T-helper 2 cell (primary cell): ENCODE results near the gene GFRA4.

ENCODE experiments used
- DNase-seq, 5 experiments: peaks; one replicate each; pipeline versions ENCODE4 v3.0.0 to v3.0.0-alpha.2; 2012 to 2022
- total RNA-seq, 2 donors: gene quantifications; one replicate each; lab custom pipeline; 2026; lab: John Stamatoyannopoulos, UW

GFRA4 gene, protein sequence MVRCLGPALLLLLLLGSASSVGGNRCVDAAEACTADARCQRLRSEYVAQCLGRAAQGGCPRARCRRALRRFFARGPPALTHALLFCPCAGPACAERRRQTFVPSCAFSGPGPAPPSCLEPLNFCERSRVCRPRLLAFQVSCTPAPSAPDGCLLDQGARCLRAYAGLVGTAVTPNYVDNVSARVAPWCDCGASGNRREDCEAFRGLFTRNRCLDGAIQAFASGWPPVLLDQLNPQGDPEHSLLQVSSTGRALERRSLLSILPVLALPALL
- total RNA-seq = 0 reads per million in 2 donors

DNA sequence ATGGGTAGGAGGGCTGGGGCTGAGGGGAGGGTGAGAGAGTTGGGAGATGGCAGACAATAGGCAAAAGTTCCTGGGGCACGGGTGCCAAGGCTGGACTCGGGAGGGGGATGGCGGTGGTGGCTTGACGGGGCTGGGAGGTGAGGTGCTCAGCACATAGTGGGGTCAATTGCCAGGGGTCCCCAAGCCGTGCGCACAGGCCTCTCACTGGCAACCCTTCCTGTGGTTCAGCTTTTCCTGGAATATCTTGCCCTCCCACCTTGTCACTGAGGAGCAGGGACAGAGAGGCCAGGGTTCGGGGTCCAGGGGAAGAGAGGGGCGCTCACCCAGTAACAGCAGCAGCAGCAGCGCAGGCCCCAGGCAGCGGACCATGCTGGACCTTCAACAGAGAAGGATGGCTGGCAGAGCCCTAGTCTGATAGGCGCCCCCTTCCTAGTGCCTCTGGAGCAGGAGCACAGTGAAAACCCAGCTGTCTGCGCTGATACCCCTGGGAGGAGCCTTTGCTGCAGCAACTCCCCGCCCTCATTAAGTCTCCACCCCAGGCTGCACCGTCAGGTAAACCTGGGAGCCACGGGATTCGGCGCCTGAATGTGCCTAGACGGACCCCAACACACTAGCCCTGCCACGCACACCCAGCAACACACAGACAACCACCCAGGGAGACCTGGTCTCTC lies at the start of gene GFRA4:
GFRA4 (minus strand) TSS at position 369 of the 671 bp plus-strand sequence; CDS start at position 369, 0 bp downstream.
- DNase-seq = no peak

DNA sequence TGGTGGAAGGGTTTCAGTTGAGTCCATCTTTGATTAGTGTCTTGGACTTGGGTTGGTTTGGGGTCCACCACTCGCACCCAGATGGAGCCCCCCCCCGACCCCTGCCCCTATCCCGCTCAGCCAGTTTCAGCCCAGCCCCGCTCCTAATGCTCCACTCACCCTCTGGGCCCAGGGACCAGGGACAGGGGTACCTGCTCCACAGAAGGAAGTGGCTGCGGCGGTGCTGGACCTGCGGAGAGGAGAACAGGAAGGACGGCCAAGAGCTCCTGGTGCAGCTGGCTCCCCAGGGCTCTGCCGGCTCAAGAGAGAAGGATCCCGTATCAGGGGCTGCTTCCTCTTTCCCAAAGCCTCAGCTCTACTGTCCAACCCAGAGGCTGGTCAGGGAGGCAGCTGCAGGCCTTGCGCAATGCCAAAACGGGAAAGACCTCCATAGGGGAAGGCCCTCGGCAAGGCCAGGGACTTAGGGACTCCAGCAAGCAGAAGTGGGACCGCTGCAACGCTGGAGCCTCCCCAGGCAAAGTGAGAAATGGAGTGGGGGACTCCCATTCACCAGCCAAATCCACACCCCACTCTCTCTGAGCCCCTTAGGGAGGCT lies 49.2 kb upstream of the GFRA4 start, which contains the start of gene SIGLEC1:
SIGLEC1 (minus strand) TSS at position 322 of the 595 bp plus-strand sequence. CDS start 5,472 bp downstream, outside the sequence.
- DNase-seq = no peak

DNA sequence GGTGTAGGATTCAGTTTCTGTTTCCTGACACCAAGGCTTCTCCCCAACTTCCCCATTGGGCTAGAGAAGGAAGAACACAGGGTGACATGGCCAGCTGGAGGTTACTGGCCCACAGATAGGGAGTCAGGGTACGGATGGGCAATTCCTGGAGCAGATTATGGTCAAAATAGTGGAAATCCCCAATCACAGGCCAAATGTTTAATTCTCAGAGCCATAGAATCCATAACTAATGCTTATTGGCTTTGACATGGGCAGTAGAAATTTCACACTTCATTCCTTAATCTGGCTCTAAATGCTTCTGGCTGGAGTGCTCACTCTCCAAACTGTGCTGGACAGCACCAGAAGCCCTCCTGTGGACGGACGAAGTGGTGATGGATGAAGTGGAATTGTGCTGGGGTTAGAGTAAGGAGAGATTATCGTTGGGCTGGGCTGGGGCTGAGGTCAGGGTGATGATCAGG lies 48.3 kb upstream of the GFRA4 start:
- no peak for DNase-seq

DNA sequence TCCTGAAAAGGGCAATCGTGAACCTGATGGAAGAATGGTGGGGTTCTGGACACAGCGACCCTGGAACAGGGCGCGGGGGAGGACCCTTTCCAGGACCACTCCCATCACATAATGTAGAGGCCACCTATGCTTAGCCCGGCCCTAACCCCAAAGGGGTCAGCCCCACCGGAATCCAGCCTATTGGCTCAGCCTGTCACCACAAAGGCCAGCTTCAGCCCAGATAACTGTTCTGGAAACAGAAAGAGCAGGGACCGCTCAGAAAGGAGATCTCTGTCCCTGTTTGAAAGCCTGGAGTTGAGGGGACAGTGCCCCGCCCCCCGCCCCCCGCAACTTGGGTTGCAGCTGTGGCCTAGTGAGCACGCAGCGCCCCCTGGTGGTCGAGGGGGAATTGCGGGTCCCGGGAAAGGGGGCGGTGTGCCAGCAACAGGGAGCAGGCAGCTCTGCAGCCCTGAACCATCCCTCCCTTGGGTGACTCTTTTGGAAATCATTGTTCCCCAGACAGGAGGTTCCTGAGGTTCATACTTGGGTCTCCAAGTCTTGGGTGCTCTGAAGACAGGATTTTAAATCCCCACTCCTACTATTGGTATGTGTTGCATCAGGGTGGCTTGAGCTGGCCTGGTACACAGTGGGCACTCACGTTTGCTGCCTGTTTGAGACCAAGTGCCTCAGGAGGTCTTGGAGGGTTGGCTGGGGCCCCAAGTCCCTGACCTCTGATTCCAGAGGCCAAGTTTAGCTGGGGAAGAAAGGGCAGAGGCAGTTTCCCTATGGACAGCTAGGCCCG lies 47.7 kb upstream of the GFRA4 start:
- DNase-seq = peak; percentile 45 to 68 (median 62)

DNA sequence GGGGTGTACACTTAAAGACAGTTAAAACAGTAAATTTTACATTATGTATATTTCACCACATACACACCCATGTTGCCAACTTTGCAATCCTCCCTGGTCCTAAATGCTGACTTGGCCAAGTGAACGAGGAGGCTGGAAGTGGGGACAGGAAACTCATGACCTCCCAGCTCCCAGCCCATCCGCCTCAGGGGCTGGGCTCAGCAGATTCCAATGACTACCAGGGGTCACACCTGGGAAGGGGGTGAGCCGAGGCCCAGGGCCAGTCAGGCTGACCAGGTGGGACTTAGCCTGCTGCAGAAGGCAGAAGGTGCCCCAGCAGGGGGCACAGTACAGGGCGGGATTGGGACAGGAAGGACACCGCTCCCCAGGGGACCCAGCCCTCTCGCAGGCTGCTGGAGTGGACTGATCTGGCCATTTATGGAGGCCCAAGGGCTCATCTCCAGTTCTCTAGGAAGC lies 46.8 kb upstream of the GFRA4 start:
- DNase-seq = no peak

DNA sequence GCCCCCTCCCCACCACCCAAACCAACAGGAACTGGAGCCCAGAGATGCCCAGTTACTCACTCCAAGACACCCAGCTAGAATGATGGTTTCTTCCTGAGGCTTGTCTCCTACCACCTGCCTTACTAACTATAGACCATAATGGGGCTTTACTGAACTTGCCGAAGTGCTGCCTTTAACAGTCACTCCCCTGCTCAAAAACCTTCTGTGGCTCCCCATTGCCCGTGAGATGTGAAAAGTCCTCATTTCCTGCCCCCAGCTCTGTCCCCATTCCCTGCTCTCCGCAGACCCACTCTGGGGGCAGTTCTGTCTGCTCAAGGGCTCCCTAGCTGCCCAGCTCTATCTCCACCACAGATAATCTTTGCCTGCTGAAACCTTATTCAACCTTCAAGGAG lies 44.3 kb upstream of the GFRA4 start:
- no peak for DNase-seq

DNA sequence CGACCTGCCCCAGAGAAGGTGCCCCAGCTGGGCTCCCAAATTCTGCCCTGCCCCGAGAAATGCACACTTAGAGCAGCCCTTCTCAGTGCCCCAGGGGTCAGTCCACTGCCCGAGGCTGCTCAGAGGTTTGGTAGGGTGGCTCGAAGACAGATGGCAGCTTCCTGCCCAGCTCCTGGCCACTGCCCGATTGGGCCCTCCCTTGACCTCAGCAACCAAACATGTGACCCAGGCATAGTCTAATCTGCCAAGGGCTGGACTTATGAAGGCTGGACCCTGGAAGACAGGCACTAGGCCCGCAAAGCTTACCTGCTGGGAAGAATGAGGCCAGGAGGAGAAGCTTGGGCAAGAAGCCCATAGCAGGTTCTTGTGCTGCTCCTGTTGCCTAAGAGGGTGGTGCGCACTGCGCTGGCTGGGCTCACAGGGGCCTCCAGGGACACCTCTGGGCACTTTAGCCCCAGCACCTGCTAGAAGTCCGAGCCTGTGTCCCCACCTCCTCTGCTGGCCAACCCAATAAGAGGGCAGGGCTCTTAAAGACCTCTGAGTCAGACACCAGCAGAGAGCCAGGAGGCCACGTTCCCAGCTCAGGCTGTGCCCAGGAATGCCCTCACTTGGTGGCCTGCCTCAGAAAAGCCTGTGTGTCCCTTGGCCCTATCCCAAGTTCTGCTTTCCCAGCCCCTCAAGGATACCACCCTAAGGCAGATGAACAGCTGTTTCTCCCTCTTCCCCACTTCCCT lies 43.7 kb upstream of the GFRA4 start:
- DNase-seq = no peak

DNA sequence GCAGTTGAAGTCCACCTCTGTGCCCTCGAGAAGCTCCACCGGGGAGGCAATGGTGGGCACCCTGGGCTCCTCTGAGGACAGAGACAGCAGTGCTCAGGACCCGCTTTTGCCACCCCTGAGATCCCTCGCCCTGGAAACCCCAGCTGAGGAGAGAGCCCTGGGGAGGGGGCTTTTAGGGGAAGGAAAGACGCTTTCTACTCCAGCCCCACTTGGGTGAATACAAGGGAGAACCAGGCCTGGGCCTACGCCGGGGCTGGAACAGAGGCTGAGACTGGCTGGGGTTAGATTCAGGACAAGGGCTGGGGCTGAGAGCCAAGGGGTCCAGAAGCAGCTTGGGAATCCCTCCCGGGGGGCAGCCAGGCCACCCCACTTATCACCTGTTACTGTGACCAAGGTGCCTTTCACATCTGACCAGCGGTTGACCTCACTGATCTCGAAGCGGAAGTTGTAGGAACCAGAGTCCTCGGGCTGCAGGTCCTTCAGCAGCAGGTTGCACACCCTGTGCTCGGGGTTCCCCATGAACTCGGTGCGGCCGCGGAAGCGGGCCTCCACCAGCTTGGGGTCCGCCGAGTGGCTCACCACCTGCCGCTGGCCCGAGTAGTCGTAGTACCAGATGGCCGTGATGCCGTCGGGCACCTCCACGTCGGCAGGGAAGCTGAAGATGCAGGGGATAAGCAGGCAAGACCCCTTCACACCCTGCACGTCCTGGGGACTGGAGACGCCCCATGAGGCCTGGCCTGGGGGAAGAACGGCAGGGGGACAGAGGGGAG lies 43.0 kb upstream of the GFRA4 start:
- no peak for DNase-seq

DNA sequence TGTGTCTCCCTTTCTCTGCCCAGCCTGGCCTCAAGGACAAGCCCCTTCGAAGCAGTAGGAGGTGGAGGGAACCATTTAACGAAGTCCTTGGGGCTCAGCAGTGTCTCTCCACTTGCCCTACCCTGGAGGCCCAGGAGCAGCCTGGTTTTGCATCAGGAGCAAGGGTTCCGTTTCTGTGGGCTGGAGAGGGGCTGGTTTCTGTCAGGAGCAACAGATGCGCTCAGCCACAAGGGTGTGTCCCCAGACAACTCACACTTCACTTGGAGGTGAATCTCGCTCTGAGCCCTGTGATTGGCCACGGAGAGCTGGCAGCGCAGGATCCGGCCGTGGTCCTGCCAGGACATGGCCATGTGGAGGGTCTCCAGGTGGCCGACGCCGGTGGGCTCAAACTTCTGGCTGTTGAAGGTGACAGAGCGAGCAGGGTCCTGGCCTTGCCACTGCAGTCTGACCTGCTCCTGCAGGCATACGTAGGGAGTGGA lies 42.3 kb upstream of the GFRA4 start:
- DNase-seq = no peak

DNA sequence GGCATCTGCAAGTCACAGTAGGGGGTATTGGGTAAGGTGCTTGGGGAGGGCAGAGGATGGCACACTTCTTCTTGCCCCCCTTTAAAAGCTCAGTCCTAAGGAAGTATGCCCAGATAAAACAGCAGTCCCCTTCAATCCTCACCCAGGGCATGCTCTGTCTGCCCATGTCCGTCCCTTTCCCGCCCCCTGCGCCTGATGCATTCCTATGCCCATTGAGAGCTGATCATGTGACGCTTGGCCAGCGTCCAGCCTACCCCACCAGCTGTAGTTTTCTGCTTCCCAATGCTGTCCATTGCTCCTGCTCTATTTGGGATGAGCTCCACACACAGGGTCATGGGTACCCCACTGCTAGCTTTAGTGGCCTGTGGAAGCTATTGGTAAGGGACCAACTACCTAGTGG lies 40.9 kb upstream of the GFRA4 start:
- no peak for DNase-seq

DNA sequence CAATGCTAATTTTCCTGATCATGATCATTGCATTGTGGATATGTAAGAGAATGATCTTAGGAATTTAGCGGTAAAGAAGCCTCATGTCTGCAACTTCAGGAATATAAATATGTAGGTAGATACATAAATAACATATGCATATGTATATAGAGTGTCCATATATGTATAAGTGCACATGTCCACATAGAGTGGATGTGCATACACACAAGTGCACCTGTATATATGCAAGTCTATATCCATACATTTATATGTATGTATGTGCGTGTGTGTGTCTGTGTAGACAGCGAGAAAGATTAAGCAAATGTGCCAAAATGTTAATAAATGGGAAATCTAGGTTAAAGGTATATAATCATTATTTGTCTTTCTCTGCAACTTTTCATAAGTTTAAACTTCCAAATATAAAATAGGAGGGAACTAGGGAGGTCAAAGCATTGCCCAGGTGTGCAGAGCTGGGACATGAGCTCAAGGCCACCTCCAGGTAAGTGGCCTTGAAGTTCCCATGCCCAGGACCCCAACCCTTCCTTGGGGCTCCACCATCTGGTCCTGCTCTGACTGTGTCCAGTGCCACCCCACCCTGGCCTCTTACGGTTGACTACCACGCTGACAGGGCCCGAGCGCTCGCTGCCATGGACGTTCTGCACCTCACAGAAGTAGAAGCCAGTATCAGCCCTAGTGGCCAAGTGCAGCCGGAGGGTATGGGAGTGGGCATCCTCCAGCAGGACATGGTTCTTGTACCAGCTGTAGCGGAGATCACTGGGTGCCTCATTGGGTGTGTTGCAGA lies 39.6 kb upstream of the GFRA4 start:
- DNase-seq = no peak

DNA sequence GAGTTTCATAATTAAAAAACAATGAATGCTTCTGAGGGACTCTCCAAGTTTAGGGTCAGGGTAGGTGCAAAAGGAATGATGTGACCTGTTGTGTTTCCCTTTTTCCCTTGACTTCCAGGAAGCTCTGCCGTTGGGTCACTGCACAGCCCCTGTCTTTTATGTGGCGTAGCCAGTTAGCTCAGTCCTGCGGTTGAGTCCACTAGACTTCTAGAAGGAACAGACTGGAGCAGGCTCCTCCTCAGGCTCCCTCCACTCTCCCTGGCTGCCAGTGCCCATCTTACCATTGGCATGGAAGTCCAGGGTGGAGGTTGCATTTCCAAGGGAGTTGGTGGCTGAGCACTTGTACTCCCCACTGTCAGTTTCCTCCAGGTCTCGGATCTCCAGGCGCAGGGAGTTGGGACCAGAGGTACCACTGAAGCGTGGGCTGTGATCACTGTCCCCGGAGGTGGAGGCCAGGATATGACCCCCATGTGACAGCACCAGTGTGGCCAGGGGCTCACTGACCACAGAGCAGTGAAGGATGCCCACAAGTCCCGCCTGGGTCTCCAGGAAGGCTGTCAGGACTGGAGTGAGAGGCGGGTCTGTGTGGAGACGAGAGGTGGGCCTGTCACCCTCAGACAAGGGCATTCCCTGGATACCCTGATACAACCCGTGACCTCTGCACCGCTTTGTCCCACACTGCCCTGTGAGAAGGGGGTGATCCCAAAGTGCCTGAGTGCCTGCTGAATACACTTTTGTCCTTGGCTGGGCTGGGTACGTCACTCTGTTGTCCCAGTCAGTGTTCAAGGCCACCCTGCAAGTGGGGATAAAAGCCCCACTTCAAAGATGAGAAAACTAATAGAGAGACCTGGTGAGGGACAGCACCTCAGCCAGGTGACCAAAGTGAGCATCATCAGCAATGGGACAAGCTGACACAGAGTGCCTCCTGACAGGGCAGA lies 38.1 kb upstream of the GFRA4 start:
- no peak for DNase-seq

DNA sequence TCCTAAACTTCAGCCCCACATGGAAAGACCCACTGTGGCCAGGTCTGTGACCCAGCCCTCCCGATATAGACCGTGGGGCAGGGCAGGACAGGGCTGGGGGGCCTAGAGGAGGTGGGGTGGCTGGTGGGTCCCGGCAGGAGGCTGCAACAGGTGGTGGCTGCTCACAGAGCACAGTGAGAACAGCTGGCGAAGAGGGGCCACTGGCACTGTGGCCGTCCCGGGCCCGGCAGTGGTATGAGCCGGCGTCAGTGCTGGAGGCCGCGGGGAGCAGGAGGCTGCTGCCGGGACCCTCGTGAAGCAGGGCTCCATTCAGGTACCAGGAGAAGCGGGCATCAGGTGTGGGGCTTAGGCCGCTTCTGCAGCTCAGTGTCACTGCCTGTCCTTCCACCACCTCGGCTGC lies 35.8 kb upstream of the GFRA4 start:
- no peak for DNase-seq

DNA sequence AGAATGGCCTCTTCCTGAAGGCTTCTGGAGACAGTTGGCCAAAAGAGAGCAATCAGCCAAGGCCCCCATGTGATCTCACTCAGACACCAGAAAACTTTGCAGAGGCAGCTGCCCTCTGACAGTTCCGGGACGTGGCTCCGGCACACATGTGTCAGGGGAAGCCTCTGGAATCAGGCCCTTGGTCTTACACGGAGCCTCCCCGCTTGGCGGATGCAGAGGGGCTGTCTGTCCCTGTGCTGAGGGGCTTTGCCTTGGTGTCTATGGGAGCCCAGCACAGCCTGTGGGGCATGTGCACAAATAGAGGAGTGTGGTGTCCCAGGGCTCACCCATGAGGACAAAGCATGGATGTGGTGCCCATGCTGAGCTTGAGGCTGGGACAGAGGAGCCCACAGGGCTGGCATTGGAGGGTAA lies 35.4 kb upstream of the GFRA4 start:
- no peak for DNase-seq

DNA sequence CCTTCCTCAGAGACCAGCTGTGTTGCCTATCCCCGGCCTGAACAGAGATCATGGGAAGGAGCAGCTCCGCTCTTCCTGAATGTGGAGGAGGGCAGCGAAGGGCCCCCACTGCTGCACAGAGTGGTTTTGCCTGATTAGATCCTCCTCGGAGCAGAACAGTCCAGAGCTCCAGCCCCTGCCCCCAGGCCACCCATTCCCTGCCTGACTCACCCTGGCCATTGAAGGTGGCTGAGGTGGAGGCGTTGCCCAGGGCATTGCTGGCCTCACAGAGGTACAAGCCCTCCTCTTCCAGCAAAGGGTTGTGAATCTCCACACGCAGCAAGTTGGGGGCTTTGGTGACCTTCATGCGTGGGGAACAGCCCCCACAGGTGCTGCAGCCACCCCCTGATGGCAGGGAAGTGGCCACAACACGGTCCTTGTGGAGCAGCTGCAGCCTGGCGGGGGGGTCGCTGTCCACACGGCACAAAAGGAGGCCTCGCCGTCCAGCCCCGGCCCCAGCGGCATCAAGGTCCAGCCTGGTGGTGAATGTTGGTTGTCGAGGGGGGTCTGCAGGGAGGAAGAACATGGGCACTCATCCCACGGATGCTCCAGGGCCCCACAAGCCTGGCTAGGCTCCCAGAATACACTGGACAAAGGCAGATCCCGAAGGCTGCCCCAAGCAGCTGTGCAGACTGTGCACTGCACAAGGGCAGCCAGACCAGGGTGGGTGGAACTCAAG lies 34.5 kb upstream of the GFRA4 start:
- DNase-seq = no peak

DNA sequence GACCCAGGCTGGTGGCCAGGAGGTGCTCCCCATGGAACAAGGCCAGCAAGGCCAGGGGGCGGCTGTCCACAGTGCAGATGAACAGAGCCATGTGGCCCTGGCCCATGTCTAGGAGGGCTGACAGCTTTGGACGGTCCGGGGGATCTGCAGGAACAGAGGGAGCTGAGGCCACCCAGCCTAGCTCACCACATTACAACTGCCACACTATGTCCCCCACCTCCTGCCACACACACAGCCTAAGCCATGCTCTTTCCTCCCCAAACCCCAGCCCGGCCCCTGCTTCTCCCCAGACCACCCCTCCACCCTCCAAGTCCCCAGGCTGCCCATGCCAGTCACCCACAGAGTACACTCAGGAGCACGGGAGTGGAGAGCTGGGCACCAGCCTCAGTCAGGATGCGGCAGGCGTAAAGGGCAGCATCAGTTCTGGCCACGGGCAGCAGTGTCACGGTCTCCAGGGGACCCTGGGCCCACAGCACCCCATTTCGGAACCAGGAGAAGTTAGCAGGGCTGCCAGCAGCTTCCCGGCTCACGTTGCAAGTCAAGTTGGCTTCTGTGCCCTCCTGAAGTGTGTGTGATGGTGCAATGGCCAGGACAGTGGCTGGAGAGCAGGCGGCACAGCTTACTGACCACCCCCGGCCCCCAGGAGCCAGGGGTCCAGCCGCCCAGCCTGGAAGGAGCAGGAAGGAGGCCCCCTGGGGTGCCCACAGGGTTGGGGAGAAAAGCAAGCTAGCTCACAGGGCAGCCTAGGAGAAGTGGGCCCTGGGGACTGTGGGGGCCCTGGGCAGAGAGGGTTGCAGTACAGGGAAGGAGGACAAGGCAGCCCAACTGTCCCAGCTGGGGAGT lies 33.8 kb upstream of the GFRA4 start:
- DNase-seq = no peak

DNA sequence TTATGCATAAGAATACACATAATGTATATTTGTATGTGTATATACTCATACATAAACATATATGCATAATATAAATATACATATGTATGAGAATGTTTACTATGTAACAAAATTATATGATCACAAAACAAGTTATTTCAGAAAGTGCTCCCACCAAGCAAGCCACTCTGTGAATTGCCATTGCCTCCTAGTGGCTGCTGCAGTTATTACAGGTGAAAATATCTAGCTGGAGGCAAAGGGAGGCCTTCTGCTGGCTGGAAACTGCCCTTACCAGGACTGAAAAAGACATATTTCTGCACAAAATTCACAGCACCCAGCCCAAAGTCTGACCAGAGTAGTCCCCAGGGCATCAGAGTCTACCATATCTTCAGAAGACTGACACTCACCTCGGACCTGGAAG lies 33.0 kb upstream of the GFRA4 start:
- DNase-seq = no peak

DNA sequence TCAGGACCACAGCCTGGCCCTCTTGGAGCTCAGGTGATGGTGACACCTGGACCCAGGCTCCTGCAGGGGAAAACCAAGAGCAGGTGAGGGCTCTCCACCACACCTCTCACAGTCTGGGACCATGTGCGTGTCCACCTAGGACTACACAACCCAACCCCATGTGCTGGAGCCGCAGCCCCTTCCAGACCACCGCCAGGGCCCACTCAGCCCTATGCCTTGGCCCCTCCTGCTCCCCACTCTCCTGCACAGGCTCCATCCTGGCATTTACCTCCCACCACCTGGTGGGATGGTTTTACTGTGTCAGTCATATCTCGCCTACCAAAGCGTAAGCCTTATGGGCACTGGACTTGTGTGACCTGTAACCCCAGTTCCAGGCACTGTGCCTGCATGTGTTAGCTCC lies 31.7 kb upstream of the GFRA4 start:
- DNase-seq = no peak
